AG09319 (cell line): Measurements from ENCODE around the gene PPP1R15B.

Experiments
- DNase-seq: peaks from one replicate; pipeline ENCODE4 v3.0.0-alpha.2; 2010; ENCODE audit warnings: low read depth; ENCODE audit errors: extremely low read depth
- CTCF ChIP-seq: IDR thresholded peaks from 2 replicates; pipeline ENCODE4 v1.5.1; 2011; ENCODE audit warnings: low read depth, mild to moderate bottlenecking, inconsistent platforms, low read length, moderate library complexity

PPP1R15B gene

GRCh38 chr1:204448344-204448964, 36.8 kb upstream of the PPP1R15B start:
- no peak for TF ChIP-seq CTCF
- no peak for DNase-seq

DNA sequence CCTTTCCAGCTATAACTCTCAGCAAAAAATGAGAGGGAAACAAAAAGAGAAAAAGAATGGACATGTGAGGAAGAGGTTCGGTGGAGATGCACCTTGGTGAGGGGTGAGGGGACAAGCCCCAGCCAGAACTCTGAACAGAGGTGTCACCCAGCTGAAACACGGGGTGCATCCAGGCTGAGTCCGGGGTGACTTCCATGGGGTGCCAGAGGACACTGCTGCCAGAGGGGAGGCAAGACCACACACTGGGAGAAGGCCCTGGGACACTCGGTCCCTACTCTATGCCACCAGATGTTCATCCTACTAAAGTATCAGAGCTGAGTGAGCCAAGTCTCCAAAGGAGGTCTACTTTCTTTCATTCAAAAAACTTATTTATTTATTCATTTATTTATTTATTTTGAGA, 36.1 kb upstream of the PPP1R15B start:
- no peak for DNase-seq
- TF ChIP-seq CTCF = no peak

DNA sequence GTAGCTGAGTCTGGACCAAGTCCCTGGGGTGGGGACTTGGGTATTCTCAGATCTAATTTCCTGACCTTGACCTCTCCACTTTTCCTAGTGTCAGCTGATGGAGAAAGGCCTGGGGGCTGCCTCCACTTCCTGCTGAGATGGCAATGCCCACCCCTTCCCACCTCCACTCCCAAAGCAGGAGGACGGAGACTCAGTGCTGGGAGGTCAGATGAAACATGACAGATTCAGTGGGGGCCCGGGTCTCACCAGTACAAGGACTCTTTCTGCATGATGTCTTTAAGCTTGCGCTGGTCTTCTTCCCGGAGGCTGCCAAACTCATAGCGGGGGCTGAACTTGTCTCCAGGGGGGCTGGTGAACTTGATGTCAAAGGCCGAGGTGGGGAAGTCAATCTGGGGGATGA, 35.6 kb upstream of the PPP1R15B start:
- no peak for DNase-seq
- no peak for TF ChIP-seq CTCF

DNA sequence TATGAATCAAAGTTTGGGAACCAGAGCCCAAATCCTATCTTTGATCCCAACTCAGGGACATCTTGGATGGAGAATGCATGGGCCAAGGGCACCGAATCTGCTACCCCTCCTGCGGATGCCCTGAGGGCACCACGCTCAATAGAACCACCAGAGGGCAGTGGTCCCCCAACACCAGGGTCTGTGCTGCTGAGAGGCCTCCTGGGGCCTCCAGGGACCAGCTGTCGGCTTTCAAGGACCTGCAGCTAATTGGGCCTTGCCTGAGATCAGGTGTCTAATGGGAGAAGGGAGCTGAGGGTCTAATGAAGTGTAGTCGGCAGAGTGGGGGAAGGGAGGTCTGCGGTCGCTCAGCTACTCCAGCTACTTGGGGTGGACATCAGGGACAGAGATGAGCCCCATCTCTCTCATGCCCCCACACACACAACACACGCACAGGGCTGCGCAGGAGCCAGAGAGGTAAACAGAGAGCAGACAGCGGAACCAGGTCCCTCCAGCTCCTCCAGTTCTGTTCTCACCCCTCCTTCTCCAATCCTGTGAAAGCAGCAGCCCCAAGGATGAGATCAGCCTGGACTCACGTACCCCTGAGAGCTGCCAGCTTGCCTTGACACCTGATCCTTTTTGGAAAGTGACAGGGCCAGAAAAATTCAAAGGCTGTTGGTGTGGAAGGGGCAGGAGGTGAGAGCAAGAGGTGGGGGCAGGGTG, 34.9 kb upstream of the PPP1R15B start:
- TF ChIP-seq CTCF = peak; percentile 66
- DNase-seq = no peak

DNA sequence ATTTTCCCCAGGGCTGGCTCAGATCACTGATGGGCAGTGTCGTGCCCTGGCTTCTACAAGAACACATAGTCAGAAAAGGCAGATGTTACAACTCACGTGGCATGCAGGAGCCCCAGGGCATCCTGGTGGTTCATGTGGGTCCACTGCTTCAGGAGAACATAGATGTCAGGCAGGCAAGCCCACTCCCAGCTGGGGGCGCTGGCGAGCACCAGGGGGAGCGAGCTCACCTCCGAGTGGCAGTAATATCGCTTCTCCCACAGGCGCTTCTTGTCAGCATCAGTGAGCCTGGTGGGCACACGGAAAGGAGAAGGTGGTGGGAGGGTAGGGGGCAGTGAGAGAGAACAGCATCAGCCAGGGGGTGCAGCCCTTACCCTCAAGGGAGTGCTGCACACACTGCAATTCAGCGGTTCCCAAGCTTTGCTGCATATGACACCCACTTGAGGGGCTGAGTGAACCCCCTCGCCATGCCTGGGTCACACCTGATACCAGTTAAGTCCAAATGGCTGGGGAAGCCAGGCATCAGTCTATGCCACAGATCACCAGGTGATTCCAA, 34.3 kb upstream of the PPP1R15B start:
- no peak for DNase-seq
- TF ChIP-seq CTCF = peak; percentile 63

DNA sequence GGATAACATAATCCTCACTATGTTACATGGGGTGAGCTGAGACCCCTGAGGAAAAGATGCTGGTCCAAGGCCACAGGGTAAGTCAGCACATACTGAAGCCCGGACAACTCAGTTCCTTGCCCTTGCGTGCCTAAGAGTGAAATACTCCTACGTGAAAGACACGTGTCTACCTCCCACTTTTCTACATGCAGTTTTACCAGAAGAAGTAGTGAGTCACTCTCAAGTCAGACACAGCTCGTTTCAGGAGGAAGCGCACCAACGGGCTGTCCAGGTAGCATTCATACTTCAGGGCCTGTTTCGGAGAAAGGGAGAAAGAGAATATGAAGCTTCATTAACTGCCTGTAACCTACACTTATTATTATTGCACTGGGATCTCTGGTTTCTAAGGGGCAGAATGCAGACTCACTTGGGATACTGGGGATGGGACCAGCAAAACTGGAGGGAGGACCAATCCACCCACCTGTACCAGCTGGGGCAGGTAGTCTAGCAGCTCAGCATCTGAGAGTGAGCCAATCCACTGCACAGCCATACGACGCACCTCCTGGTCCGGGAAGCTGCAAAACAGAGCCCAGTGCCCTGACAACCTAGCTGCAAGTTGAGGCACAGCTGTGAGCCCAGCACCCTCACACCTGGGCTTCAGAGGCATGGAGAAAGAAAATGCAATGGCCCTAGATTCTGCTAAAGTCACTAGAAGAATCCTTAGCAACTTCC, 32.4 kb upstream of the PPP1R15B start:
- DNase-seq = no peak
- TF ChIP-seq CTCF = no peak

GRCh38 chr1:204443260-204443619, 31.6 kb upstream of the PPP1R15B start:
- TF ChIP-seq CTCF = no peak
- no peak for DNase-seq
